ENCODE data around the gene OGDHL. TPM values are rescaled to one million over a fixed set of nuclear protein-coding genes. Genes with fewer than 3 reads are reported as not detected.

OGDHL gene
- total and polyA plus RNA-seq, 3 donors from 2014 or later, result 6.4 to 16.6 (median 10.7) TPM

DNA sequence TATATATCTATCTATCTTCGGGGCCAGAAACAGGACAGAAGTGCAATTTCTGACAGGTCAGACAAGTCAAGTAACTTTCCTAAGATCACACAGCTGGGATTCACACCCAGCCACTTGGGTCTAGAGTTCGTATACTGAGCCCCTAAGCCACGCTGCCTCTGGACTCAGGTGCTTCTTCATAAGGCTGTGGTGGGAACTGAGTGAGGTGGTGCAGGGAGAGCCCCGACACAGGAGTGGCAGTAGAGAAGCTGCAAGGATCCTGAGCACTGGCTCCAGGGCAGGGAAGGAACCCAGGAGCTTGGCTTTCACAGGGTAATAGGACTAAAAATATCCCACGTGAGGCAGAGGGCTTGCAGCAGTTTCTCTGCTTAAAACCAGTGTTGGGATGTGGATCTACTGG lies 48.9 kb downstream of the OGDHL start:
- Histone ChIP-seq H3K27me3 (no peaks in the 10 kb centered on the region), H3K9me3 (no peaks in the 10 kb centered on the region), H3K4me3 (no peak overlapping the region), H3K27ac (no peak overlapping the region), H3K36me3 (ENCODE audit: low read depth, missing control alignments) (no peaks in the 10 kb centered on the region), H3K4me1 (no peaks in the 10 kb centered on the region)
- TF ChIP-seq, protein P1, sequence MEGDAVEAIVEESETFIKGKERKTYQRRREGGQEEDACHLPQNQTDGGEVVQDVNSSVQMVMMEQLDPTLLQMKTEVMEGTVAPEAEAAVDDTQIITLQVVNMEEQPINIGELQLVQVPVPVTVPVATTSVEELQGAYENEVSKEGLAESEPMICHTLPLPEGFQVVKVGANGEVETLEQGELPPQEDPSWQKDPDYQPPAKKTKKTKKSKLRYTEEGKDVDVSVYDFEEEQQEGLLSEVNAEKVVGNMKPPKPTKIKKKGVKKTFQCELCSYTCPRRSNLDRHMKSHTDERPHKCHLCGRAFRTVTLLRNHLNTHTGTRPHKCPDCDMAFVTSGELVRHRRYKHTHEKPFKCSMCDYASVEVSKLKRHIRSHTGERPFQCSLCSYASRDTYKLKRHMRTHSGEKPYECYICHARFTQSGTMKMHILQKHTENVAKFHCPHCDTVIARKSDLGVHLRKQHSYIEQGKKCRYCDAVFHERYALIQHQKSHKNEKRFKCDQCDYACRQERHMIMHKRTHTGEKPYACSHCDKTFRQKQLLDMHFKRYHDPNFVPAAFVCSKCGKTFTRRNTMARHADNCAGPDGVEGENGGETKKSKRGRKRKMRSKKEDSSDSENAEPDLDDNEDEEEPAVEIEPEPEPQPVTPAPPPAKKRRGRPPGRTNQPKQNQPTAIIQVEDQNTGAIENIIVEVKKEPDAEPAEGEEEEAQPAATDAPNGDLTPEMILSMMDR (IDR thresholded peaks at IDR 0.05), result no peak
- no peak for TF ChIP-seq POLR2A (IDR thresholded peaks at IDR 0.05)
- WGBS, 2 donors, result 68 to 76% methylated on average over 5 of the region's 5 CpGs
- DNase-seq, result no peak
- intact Hi-C loops (cut with DNase I; ENCODE audit: low total_unique reads), result no loop called here

DNA sequence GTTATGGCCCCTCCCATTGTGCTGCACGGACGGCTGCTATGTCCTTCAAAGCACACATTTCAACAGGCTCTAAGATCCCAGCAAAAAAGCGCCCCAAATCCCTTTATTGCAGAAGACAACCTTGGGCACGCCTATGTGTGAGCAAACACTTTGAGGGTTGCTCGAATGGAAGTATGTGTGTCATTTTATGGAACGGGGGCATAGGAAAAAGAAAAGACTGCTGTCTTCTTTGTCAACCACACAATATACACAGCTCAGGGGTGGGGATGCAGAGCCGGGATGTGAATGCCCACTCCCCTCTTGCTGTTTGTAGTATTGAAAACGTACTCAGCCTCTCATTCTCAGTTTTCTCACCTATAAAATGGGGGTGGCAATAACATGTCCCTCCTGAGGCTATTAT lies 50.6 kb downstream of the OGDHL start:
- intact Hi-C loops (cut with DNase I; ENCODE audit: low total_unique reads), result no loop called here
- DNase-seq, result no peak
- no peak overlapping the region for H3K27ac ChIP-seq
- no peaks in the 10 kb centered on the region for H3K9me3 ChIP-seq
- no peak for TF ChIP-seq POLR2A (IDR thresholded peaks at IDR 0.05)
- TF ChIP-seq, protein P1 (IDR thresholded peaks at IDR 0.05), result no peak
- WGBS, 2 donors, result 61 to 69% methylated on average over 8 of the region's 8 CpGs
- H3K36me3 ChIP-seq (ENCODE audit: low read depth, missing control alignments), result no peaks in the 10 kb centered on the region
- H3K27me3 ChIP-seq, result no peaks in the 10 kb centered on the region
- no peaks in the 10 kb centered on the region for H3K4me1 ChIP-seq
- H3K4me3 ChIP-seq, result no peak overlapping the region

- DNase-seq, result no peak
- no peaks in the 10 kb centered on the region for H3K4me1 ChIP-seq
- H3K27ac ChIP-seq, result no peak overlapping the region
- H3K27me3 ChIP-seq, result no peaks in the 10 kb centered on the region
- TF ChIP-seq, protein P1 (IDR thresholded peaks at IDR 0.05), result no peak
- TF ChIP-seq POLR2A (IDR thresholded peaks at IDR 0.05), result no peak
- H3K9me3 ChIP-seq, result no peaks in the 10 kb centered on the region
- intact Hi-C loops (cut with DNase I; ENCODE audit: low total_unique reads), result no loop called here
- 80 to 91% methylated on average over 6 of the region's 6 CpGs for WGBS, 2 donors
- H3K4me3 ChIP-seq, result no peak overlapping the region
- no peaks in the 10 kb centered on the region for H3K36me3 ChIP-seq (ENCODE audit: low read depth, missing control alignments)
Observed at GRCh38 chr10:49710966-49711365, 51.2 kb downstream of the OGDHL start.

GRCh38 chr10:49709934-49710333 lies 52.2 kb downstream of the OGDHL start:
- H3K27me3 ChIP-seq, result no peaks in the 10 kb centered on the region
- H3K27ac ChIP-seq, result no peak overlapping the region
- no peak overlapping the region for H3K4me3 ChIP-seq
- no peaks in the 10 kb centered on the region for H3K36me3 ChIP-seq (ENCODE audit: low read depth, missing control alignments)
- intact Hi-C loops (cut with DNase I; ENCODE audit: low total_unique reads), result no loop called here
- no peak for TF ChIP-seq POLR2A (IDR thresholded peaks at IDR 0.05)
- TF ChIP-seq, protein P1 (IDR thresholded peaks at IDR 0.05), result no peak
- WGBS, 2 donors, result 70 to 92% methylated on average over 2 to 5 of the region's 5 CpGs
- no peak for DNase-seq
- H3K9me3 ChIP-seq, result no peaks in the 10 kb centered on the region
- no peaks in the 10 kb centered on the region for H3K4me1 ChIP-seq

DNA sequence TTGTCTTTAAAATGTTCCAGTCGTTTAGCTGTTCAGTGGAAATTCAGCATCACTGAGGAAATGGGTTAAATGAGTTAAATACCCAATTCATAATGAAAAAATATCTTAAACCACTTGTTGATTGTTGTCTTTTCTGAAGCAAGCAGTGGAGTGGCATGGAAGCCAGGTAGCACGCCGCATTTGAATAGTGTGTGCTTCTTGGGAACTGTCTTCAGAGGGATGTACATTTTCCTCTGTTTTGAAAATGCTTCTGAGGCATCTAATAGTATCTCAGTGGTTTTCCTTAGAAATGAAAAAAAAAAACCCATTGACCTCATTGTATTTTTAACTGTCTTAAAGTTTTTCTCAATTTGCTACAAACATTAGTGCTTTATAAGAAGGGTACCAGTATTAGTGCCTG lies 54.5 kb downstream of the OGDHL start:
- Histone ChIP-seq H3K36me3 (ENCODE audit: low read depth, missing control alignments) (no peaks in the 10 kb centered on the region), H3K4me3 (no peak overlapping the region), H3K4me1 (no peaks in the 10 kb centered on the region), H3K27ac (no peak overlapping the region), H3K9me3 (no peaks in the 10 kb centered on the region), H3K27me3 (no peaks in the 10 kb centered on the region)
- intact Hi-C loops (cut with DNase I; ENCODE audit: low total_unique reads), result no loop called here
- no peak for DNase-seq
- 74 to 88% methylated on average over 3 of the region's 3 CpGs for WGBS, 2 donors
- TF ChIP-seq, protein P1 (IDR thresholded peaks at IDR 0.05), result no peak
- no peak for TF ChIP-seq POLR2A (IDR thresholded peaks at IDR 0.05)
